ENCODE results near the gene SEC16B.

SEC16B gene

DNA sequence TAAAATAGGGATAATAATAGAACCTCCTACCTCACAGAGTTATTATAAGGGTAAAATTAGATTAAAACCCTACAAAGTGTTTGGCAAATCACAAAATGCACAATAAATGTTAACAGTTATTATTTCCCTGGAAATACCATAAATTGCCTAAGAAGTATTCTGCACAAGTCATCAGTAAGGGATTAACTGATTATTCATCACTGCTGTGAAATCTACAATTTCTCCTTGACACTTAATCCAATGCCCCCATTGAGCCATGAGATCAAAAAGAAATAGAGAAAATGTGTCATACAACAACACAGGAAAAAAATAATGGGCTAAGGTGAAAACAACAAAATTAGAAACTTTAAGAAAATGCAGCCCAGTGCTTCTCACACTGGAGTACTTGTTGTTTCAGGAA lies 6.7 kb upstream of the SEC16B start:
- FAIRE-seq = no peak

DNA sequence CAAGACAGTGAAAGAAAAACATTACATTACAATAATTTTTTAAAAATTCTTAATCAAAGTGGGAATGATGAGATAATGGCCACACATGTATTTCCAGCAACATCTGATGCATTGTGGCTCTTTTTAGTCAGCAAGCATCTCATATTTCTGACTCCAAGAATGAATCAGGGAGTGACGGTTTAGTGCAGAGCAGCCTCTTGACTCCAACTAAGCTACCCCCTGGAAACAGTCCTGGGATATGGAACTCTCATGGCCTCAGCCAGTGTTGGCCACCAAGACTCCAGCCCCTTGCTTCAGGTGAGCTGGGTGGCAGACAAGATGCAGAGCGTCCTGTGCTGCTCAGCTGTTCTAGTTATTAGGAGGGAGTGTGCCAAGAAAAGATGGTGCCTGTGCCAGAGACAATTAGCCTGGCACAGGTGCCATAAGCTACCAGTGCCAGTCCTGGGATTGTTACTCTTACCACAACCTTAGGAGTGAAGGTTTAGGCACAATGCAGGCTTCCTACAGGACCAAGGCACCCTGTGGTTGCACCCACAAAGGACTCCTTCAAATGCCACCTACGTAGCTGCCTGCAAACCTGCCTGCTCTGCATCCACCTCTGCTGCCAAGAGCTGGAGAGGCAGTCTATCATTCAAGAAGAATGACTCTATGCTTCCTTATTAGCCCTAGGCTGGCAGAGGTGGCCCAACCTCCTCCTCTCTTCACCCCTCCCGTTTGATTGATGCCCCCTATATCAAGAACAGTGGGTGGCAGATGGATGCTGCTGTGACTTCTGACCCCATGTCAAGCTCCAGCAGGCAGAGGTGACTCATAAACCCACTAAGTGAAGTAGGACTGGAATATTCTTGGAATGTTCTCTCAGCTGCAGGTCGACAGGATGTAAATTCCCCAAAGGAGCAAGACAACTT lies 6.0 kb upstream of the SEC16B start:
- no peak for FAIRE-seq

DNA sequence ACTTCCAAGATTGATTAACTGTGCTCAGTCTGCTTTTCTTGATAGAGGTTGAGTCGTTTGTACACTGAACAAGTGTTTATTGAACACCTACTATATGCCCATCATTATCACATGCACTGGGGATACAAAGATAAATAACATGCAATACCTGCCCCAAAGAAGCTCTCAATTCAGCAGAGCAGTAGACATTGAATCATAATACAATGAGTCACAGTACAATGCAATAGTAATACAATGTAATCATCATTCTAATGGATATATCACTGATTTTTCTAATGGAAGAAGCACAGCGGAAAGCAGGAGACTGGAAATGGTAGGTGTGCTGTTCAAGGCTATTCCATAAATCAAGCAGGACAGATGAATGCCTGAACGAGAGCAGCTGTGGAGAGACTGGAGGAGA lies 3.7 kb upstream of the SEC16B start:
- FAIRE-seq = no peak

DNA sequence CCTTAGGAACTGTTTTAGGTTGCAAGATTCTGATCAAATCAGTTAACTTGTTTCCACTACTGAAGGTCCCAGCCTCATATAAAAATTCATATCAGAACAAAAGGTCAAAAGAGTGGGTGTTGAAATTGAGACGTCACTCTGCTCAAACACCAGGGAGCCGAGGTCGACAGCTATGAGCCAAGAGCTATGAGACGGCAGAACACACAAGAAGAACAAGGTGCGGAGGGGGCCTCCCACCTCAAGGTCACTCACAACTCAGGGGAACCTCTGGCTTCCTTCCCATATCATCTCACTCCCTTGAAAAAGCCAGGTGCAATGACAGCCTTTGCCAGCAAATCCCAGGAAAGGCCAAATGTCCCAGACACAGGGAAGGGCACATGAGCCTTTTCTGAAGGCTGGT lies 749 bp downstream of the SEC16B start:
- no peak for FAIRE-seq

DNA sequence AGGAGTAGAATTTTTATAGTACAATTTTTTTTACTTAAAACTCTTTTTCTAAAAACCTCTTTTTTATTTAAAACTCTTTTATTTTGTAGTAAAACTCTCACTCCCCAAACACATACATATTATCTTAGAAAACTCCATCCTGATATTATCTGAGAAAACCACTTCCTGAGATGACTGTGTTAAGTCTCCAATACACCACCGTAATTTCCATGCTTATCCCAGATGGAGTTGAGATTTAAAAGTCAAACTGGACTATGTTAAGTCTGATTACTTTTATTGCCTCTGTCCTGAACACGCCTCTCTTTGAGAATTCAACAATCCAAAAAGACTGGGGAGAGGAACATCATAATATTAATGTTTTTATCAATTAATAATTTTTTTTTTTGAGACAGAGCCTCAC lies 3.7 kb downstream of the SEC16B start:
- peak; percentile 12 for FAIRE-seq

DNA sequence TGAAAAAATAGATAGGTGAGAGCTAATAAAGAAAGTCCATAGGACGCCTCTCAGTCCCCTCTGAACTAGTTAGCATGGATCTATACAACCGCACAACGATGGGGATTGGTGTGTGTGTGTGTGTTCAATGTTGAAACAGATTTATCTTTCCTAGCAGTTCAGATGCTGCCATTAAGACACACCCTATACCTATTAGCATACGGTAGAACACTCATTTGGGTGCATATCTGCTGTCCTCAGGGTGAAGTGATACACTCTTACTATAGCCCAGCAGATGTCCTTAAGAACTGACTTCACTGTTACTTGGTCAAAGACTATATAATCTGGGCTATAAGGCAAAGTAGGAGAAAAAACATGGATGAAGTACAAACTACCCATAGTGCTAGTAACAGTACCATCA lies 4.6 kb downstream of the SEC16B start:
- no peak for FAIRE-seq

DNA sequence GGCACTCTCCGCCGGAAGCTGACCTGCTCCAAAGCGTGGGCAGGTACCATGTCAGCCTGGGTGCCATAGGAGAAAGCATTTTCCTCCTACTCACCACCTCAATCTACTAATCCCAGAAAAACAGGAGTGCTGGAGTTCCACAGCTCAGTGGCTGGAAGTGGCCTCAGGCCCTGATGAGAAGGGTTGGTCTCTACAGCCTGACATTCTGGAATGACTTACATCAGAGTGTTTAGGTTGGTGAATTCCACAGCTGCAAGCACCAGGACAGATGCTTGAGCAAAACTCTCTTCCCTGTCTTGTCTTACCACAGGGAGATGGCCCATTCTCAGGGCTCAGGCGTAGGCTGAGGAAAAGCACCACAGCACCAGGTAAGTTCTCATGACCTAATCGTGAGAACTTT lies 5.5 kb downstream of the SEC16B start:
- no peak for FAIRE-seq

DNA sequence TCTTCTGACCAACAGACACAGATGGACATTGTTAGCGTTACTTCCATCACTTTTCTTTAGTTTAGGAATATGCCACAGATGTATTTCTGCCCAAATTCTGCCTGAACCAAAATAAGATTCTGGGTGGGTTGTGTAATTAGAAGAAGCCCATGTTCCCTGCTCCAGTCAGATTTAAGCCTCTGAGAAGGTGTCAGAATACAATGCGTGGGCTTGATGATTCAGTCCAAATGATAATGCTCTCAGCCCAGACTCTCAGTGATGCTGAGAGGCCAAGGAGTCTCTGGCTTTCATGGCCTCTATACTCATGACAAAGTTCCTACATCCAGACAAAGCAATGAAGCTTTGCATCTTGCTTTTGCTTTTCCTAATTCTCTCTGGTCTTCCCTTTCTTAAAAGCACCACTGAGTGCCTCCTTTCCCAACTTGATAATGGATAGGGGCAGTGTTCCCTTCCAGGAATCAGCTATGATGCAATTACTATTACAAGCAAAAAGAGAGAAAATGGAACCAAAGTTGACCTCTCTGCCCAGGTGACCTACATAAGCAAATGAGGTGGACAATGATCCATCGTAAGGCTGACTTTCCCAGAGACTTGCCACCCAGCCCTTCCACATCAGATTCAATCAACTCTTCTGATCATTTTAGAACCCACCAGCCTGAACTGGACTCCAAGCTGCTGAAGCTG lies 8.8 kb downstream of the SEC16B start:
- FAIRE-seq = no peak

DNA sequence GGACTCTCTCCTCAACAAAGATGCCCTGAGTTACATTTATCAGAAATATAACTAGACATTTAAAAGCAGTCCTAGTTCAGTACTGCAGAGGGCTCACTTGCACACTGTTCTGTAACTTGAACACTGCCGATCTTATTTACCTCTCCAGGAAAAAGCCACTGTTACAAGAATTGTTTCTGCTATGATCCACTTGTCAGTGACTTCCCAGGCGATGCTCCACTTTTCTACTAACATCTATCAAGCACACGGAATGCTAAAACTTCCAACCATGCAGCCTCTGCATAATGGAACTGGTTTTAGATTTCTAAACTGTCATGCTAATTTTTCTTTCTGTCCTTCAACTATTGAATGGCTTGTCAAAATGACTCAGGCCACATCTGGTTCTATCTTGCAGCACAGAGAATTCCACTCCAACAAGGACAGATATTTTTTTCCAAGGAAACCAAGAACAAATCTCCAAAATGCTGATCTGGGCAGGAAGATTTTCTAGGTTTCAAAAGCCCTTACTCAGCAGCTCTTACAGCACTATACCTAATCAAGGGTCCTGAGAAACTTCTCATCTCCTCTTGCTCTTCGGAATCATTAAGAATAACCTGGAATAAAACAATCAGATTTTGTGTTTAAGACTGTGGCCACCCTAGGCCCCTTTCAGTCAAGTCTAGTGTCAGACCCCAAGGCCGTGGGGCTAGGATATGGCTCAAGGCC lies 9.9 kb downstream of the SEC16B start:
- FAIRE-seq = no peak

DNA sequence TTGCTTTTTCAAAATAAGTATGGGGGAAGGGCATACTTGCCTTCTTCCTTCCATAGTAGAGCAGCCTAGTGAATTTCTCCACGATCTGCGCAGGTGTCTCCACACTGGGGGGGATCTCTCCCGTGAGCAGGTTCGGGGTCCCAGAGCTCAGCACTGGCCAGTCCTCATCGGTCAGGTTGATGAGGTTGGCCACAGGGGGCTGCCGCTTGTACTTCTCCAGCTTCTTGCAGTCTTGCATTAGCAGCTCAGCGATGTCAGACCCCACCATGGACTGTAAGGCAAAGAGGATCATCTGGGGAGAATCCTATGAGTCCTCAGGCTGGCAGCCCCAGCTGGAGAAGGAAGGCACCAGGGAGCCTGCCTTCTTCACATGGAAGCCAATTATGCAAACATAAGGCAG lies 11.8 kb downstream of the SEC16B start:
- no peak for FAIRE-seq

DNA sequence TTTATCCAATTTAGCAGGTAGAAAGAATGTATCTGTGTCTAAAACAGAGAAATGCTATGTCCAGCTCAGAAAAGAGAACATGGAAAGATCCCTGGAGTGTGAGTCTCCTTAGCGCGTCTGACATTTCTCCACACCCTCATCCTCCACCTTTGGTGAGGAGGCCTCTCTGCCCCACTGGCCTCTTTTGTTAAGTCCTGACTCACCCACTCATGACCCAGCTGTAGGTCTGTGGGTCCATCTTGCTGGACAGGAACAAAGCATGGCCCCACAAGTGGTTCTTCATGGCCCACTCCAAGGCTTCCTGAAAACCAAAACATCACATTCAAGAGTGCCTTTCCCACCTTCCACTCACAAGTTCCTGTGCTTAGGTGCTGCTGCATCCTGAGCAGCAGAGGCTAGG lies 15.8 kb downstream of the SEC16B start:
- FAIRE-seq = no peak

DNA sequence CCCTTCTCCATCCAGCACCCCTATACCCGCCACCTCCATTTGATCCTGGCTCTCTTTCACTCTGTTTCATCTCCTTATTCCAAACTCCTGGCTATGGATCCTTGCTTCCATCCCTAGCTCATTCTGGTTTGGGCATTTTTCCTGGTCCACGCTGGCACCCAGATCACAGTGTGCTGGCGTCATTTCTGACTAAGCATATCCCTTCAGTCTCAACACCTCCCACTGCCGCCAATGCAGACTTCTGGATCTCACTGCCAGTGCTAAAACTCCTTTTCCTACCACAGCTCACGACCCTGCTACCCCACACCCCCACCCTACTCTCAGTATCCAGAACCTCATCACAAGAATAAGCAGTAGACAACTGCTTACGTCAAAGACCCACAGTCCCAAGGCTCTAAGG lies 16.3 kb downstream of the SEC16B start:
- FAIRE-seq = no peak

DNA sequence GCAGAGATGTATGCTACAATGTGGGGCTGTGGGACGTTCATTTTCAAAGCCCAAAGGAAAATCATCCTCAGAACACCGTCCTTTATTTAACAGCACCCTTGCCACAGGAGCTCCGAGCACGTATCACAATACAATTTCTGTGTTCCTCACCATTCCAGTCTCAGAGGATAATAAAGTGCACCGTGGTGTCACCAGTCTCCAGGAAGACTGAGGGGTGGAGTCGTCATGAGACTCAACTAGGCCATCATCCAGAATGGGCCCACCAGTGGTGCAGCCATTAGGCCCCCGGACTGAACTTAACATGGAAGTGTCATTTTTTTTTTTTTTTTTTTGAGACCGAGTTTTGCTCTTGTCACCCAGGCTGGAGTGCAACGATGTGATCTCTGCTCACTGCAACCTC lies 17.2 kb downstream of the SEC16B start:
- no peak for FAIRE-seq

DNA sequence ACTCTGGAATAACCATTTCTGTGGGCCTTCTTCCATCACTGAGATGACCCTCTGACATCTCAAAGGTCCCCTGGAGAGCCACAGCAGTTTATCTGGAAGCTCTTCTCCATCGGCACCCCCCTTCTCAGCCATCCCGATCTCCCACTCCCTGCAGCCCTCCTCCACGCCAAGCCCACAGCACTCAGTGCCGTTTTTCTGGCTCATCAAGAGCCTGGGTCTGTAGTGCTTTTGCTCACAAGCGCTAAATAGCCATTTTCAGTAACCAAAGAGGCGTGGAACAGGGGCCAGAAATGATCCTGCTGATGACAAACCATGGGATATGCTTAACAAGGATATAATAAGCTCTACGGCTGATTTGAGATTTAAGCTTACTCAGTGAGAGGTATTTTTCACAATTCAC lies 17.6 kb downstream of the SEC16B start:
- FAIRE-seq = no peak

DNA sequence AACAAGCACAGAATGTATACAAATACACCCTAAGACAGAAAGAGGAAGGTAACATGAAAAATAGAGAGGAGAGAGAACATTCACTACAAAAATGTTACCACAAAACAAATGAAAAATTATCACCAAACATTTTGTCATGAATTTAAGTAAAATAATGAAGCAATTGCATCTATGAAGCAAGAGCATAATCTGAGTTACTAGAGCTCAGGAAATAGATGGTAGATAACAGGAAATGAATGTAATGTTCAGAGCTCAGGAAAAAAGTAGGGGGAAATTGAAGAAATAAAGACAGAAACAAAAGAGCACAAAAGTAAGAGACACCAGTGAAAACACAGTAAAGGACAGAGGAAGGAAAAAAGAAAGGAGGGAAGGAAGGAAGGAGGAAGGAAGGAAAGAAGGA lies 19.4 kb downstream of the SEC16B start:
- no peak for FAIRE-seq

DNA sequence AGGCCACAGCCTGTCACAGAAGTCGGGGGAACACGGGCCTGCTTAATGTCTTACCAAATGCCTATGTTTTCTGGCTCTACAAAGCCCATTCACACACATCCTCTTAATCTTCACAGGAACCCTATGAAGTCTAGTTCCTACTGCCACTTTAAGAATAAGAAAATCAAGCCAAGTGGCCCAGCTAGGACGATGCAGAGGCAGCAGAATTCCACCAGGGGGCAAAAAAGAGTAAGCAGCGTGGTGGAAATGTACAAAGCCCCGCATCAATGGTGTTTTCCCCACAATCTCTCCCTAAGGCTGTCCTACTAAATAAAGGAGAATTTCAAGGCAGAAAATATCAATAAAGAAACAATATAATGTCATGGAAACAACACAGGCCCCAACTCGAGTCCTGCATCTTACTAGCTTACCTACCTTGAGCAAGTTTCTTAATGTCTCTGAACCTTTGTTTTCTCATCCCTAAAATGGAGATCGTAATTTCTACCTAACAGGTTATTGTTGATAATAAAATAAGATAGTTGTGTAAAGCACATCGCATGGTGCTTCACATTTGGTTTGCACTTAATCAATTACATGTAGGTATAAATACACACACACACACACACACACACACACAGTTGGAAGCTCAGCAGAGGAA lies 21.4 kb downstream of the SEC16B start:
- peak; percentile 79 for FAIRE-seq

DNA sequence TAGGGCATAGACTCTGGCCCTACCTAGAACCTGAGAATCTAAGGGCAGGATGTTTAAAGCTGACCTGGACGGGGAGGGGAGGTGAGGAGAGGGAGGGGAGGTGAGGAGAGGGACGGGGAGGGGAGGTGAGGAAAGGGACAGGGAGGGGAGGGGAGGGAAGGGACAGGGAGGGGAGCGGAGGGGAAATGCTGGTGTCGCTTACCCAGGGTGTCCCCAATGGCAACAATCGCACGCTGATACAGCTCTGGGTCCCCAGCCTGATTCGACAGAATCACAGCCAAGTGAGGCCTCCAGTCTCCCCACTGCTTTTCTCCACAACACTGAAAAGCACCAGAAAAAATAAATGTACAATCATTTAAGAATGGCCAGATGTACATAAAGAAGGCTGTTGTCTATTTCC lies 22.2 kb downstream of the SEC16B start:
- FAIRE-seq = no peak

DNA sequence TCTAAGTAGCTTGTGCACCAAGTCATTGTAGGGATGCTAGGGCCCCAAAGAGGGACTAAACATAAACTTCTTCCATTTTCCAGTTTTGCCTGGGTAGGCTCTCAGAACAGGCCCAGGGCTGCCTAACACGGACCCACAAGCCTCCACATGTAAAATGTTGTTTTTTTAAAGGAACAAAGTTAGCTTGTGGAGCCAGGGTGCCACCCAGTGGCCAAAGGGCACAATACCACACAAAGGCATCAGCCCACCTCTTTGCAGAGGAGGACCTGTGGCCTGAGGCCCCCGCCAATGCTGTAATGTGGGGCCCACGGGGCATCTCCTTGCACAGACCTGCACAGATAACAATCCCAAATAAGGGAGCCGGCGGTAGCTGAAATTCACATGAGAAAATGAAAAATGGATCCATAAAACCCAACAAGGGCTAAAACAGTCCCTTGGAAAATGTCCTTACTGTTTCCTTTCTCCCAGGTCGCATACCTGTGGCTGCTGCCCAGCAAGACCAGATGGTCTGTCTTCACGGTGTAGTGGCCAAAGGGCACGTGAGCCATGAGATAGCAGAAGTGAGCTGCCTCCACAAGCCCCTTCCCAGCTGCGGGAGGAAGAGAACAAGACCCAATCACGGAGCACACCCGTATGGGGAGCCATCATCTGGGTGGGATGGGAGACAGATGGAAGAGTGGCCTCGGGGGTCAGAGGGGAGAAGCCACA lies 23.8 kb downstream of the SEC16B start:
- FAIRE-seq = no peak

DNA sequence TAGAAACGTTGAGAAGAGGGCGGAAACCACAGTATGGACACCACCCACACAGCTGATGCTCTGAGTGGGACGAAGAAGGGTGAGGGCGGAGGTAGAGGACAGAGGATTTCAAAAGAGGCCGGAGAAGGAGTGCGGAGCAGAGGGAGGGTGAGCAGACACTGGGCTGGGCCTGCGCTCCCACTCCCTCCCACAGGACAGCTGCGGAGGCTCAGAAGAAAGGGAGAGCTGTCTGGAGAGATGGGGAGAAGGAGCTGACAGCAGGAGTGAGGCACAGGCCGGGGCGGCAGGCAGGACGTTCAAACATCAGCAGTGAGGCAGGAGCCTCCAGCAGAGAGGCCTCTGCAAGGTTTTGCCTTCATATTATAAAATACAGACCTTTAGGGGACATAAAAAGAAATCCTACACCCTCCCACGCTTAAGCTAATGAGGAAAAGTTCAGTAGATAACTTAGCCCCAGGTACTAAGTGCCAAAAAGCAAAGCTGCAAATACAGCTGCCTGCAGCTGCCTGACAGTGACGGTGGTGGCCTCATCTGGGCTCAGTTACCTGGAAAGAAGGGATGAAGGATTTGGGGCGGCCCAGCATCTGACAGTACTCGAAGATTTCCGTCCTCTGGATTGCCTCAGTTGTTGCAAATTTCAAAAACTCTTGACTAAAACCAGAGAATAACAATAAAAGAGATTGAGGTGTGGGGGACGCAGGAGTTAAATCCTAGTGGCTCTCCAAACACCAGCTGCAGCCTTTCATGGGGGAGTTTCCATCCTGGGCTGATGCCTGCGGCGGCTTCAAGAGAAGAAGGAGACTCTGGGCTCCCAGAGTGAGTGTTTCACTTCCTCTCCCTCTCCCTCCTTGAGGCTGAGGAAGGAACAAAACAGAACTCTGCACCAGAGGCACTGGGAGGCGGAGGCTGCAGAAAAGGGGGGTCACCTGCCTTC lies 25.6 kb downstream of the SEC16B start:
- no peak for FAIRE-seq

DNA sequence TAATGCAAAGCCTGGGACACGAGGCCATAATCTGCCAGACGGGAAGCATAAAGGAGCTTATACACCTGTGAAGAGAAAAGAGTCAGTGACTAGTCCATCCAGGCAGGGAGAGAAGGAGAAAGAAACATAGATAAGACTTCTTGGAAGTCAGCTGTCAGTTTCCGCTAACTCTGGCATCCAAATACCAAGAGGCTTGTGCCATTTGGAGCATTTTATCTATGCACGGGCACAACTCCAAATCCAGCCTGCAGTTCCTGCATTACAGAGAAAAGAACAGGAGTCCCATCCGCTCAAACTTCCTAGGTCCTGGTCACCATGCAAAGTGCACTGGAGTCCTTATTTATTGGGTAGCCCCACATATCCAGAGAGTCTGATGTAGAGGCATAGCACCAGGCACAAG lies 27.9 kb downstream of the SEC16B start:
- FAIRE-seq = no peak

DNA sequence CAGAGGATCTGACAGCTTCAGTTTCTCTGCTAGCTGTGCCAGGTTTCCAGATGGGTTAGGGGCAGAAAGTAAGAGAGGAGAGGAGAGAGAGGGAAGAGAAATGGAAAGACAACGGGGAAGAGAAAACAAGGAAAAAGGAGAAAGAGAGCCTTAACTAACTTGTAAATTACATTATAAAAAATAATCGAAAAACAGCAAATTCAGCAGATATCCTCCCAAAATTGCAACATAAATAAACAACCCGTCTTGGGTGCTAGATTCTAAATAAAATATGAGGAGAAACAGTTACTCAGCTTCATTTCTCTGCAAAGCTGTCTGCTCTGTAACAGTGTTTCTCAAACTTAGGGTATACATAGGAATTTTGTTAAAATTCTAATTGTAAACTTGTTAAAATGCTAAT lies 29.2 kb downstream of the SEC16B start:
- no peak for FAIRE-seq
